ENCODE measurements around the gene PHF21A. TPM values are rescaled to one million over a fixed set of nuclear protein-coding genes. Genes with fewer than 3 reads are reported as not detected.

PHF21A gene
- polyA plus RNA-seq, 1 experiment, result 29.0 TPM

DNA sequence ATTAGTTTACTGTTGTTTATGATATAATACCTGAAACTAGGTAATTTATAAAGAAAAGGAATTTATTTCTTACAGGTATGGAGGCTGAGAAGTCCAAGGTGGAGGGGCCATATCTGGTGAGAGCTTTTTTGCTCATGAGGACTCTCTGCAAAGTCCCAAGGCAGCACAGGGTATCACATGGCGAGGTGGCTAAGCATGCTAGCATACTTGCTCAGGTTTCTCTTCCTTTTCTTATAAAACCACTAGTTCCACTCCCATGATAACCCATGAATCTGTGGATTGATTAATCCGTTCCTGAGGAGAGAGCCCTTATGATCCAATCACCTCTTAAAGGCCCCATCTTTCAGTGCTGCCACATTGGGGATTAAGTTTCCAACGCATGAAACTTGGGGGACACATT is 82.7 kb downstream of the PHF21A start:
- Histone ChIP-seq H3K27ac (ENCODE audit: low read depth, low read length) (no peak overlapping the region), H3K9me3 (ENCODE audit: control insufficient read depth, insufficient read depth, low read length) (no peaks in the 10 kb centered on the region), H3K4me3 (ENCODE audit: low read depth, low read length) (no peak overlapping the region), H3K27me3 (ENCODE audit: control insufficient read depth, insufficient read depth, low read length) (no peaks in the 10 kb centered on the region)
- TF ChIP-seq, protein P1, sequence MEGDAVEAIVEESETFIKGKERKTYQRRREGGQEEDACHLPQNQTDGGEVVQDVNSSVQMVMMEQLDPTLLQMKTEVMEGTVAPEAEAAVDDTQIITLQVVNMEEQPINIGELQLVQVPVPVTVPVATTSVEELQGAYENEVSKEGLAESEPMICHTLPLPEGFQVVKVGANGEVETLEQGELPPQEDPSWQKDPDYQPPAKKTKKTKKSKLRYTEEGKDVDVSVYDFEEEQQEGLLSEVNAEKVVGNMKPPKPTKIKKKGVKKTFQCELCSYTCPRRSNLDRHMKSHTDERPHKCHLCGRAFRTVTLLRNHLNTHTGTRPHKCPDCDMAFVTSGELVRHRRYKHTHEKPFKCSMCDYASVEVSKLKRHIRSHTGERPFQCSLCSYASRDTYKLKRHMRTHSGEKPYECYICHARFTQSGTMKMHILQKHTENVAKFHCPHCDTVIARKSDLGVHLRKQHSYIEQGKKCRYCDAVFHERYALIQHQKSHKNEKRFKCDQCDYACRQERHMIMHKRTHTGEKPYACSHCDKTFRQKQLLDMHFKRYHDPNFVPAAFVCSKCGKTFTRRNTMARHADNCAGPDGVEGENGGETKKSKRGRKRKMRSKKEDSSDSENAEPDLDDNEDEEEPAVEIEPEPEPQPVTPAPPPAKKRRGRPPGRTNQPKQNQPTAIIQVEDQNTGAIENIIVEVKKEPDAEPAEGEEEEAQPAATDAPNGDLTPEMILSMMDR (IDR thresholded peaks at IDR 0.05; ENCODE audit: low read depth, low read length), result no peak
- CTCF ChIA-PET, result no interaction called here
- POLR2A ChIA-PET, result no interaction called here
- no peak for DNase-seq (ENCODE audit: low read depth, low spot score)

DNA sequence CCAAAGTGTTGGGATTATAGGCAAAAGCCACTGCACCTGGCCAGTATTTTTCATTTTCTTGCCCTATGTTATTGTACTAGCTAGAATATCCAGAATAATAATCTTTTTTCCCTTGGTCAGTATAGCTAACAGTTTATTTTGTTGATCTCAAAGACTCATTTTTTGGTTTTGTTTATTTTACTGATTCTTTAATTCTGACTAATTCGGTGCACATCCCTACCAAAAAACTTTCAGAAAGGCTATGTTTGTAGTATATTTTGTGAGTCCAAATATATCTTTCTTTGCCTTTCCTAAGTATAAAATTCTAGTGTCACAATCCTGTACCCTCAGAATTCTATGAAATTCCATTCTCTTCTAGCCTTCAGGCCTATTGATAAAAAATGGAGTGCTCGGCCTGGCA is 84.3 kb downstream of the PHF21A start:
- Histone ChIP-seq H3K9me3 (ENCODE audit: control insufficient read depth, insufficient read depth, low read length) (no peaks in the 10 kb centered on the region), H3K27ac (ENCODE audit: low read depth, low read length) (no peak overlapping the region), H3K27me3 (ENCODE audit: control insufficient read depth, insufficient read depth, low read length) (no peaks in the 10 kb centered on the region), H3K4me3 (ENCODE audit: low read depth, low read length) (no peak overlapping the region)
- TF ChIP-seq, protein P1 (IDR thresholded peaks at IDR 0.05; ENCODE audit: low read depth, low read length), result no peak
- DNase-seq (ENCODE audit: low read depth, low spot score), result no peak
- CTCF ChIA-PET, result interaction anchor here (1.8 kb wide), 1 partner anchor 72 kb away, joined by 4 read pairs; no protein-coding TSS in a partner anchor
- POLR2A ChIA-PET, result interaction anchor here (0.7 kb wide), 1 partner anchor 13 kb away, joined by 3 read pairs; no protein-coding TSS in a partner anchor

DNA sequence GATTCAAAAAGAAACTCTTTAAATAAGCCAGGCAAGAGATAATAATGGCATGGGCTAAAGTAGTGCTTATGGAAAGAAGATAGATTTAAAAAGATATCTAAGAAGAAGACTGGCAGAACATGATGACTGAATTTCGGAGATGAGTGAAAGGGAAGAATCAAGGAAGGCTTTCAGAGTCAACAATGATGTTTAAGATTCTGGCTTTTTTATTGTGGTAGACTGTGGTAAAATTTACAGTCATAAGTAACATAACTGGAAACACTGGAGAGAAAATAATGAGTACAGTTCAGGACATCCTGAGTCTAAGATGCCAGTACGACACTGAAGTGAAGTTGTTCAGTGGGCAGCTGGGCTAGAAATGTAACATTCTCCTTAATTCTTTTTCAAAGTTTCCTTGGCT is 85.2 kb downstream of the PHF21A start:
- ChIA-PET POLR2A (no interaction called here), CTCF (no interaction called here)
- no peaks in the 10 kb centered on the region for H3K27me3 ChIP-seq (ENCODE audit: control insufficient read depth, insufficient read depth, low read length)
- H3K9me3 ChIP-seq (ENCODE audit: control insufficient read depth, insufficient read depth, low read length), result no peaks in the 10 kb centered on the region
- no peak overlapping the region for H3K27ac ChIP-seq (ENCODE audit: low read depth, low read length)
- DNase-seq (ENCODE audit: low read depth, low spot score), result no peak
- TF ChIP-seq, protein P1 (IDR thresholded peaks at IDR 0.05; ENCODE audit: low read depth, low read length), result no peak
- H3K4me3 ChIP-seq (ENCODE audit: low read depth, low read length), result no peak overlapping the region

DNA sequence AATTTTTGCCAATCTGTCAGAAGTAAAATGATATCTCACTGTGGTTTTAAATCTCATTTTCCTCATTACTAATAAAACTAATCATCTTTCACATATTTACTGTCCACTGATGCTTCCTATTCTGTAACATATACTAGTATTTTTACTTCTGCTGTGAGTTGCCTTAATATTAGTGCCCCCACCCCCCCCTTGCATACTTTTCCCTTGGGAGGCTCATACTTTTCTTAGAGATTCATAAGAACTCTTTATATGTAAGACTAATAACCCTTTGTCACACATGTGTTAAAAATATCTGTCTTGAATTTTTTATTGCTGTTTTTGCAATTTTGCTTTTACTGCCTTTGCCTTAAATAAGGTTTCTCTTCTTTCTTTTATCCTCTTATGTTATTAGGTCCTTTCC is 87.2 kb downstream of the PHF21A start:
- Histone ChIP-seq H3K27ac (ENCODE audit: low read depth, low read length) (no peak overlapping the region), H3K27me3 (ENCODE audit: control insufficient read depth, insufficient read depth, low read length) (no peaks in the 10 kb centered on the region), H3K4me3 (ENCODE audit: low read depth, low read length) (no peak overlapping the region), H3K9me3 (ENCODE audit: control insufficient read depth, insufficient read depth, low read length) (no peaks in the 10 kb centered on the region)
- ChIA-PET POLR2A (no interaction called here), CTCF (no interaction called here)
- TF ChIP-seq, protein P1 (IDR thresholded peaks at IDR 0.05; ENCODE audit: low read depth, low read length), result no peak
- DNase-seq (ENCODE audit: low read depth, low spot score), result no peak

DNA sequence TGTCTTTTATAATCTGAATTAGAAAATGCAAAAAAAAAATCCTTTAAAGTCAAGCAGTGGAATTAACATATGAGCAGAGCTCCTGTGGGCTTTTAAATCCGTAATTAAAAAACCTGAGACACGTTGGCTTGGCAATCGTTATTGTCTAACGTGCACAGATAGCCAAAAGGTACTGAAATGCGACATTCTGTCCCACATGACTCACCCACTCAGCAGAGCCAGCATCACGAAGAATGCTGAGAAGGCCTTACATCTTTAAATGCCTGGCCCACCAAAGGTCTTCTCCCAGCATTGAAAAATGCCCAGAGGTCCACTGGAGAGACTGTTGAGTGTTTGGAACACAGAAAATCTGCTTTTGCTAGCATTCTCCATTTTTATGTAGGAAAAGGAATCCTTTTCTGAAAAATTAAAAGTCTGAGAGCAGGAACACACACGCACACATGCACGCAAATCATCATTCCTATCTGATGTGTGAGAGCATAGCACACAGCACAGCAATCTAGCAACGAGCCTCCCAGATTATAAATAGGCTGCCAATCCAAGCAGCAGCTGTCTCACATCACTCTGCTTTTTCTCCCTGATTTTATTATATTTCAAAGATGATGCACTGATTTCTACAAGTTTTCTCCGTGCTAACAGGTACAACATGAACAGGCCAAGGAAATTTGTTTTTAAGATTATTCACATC is 94.5 kb downstream of the PHF21A start:
- ChIA-PET POLR2A (no interaction called here), CTCF (interaction anchor here (1.4 kb wide), 1 partner anchor 20 kb away, joined by 3 read pairs; no protein-coding TSS in a partner anchor)
- no peak for DNase-seq (ENCODE audit: low read depth, low spot score)
- no peaks in the 10 kb centered on the region for H3K27me3 ChIP-seq (ENCODE audit: control insufficient read depth, insufficient read depth, low read length)
- H3K27ac ChIP-seq (ENCODE audit: low read depth, low read length), result peak overlapping the region; percentile 86
- no peaks in the 10 kb centered on the region for H3K9me3 ChIP-seq (ENCODE audit: control insufficient read depth, insufficient read depth, low read length)
- H3K4me3 ChIP-seq (ENCODE audit: low read depth, low read length), result no peak overlapping the region
- TF ChIP-seq, protein P1 (IDR thresholded peaks at IDR 0.05; ENCODE audit: low read depth, low read length), result no peak
